Ishikawa (cell line): ENCODE results near the gene CNN3.

Source experiments
- CEBPB ChIP-seq: IDR thresholded peaks from 2 replicates; pipeline ENCODE4 v1.6.1; 2012
- EP300 ChIP-seq: IDR thresholded peaks from 2 replicates; pipeline ENCODE4 v1.6.1; 2012; ENCODE audit warnings: borderline replicate concordance
- NFIC ChIP-seq: IDR thresholded peaks from 2 replicates; pipeline ENCODE4 v1.6.1; 2012
- RAD21 ChIP-seq: IDR thresholded peaks from 2 replicates; pipeline ENCODE4 v1.6.1; 2012; ENCODE audit warnings: low read depth
- TAF1 ChIP-seq: IDR thresholded peaks from 2 replicates; pipeline ENCODE4 v1.6.1; 2012; ENCODE audit warnings: low read depth, mild to moderate bottlenecking
- TCF12 ChIP-seq: IDR thresholded peaks from 2 replicates; pipeline ENCODE4 v1.6.1; 2012; ENCODE audit warnings: low read depth
- YY1 ChIP-seq: IDR thresholded peaks from 2 replicates; pipeline ENCODE4 v1.6.1; 2012; ENCODE audit warnings: low read depth
- TF ChIP-seq, protein P1 (sequence below): IDR thresholded peaks from 2 replicates; pipeline ENCODE4 v1.6.1; 2012; ENCODE audit warnings: low read depth, mild to moderate bottlenecking
- TF ChIP-seq, protein P2 (sequence below): IDR thresholded peaks from 2 replicates; pipeline ENCODE4 v1.6.1; 2012
- TF ChIP-seq, protein P3 (sequence below): IDR thresholded peaks from 2 replicates; pipeline ENCODE4 v1.6.1; 2012

- TF ChIP-seq RAD21 (no peak), NFIC (no peak), TCF12 (no peak), YY1 (no peak), TAF1 (no peak), EP300 (no peak), CEBPB (no peak)
- TF ChIP-seq, protein P1, sequence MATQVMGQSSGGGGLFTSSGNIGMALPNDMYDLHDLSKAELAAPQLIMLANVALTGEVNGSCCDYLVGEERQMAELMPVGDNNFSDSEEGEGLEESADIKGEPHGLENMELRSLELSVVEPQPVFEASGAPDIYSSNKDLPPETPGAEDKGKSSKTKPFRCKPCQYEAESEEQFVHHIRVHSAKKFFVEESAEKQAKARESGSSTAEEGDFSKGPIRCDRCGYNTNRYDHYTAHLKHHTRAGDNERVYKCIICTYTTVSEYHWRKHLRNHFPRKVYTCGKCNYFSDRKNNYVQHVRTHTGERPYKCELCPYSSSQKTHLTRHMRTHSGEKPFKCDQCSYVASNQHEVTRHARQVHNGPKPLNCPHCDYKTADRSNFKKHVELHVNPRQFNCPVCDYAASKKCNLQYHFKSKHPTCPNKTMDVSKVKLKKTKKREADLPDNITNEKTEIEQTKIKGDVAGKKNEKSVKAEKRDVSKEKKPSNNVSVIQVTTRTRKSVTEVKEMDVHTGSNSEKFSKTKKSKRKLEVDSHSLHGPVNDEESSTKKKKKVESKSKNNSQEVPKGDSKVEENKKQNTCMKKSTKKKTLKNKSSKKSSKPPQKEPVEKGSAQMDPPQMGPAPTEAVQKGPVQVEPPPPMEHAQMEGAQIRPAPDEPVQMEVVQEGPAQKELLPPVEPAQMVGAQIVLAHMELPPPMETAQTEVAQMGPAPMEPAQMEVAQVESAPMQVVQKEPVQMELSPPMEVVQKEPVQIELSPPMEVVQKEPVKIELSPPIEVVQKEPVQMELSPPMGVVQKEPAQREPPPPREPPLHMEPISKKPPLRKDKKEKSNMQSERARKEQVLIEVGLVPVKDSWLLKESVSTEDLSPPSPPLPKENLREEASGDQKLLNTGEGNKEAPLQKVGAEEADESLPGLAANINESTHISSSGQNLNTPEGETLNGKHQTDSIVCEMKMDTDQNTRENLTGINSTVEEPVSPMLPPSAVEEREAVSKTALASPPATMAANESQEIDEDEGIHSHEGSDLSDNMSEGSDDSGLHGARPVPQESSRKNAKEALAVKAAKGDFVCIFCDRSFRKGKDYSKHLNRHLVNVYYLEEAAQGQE, result no peak
- TF ChIP-seq, protein P2, sequence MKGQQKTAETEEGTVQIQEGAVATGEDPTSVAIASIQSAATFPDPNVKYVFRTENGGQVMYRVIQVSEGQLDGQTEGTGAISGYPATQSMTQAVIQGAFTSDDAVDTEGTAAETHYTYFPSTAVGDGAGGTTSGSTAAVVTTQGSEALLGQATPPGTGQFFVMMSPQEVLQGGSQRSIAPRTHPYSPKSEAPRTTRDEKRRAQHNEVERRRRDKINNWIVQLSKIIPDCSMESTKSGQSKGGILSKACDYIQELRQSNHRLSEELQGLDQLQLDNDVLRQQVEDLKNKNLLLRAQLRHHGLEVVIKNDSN, result no peak
- TF ChIP-seq, protein P3, sequence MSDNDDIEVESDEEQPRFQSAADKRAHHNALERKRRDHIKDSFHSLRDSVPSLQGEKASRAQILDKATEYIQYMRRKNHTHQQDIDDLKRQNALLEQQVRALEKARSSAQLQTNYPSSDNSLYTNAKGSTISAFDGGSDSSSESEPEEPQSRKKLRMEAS, result no peak
These were observed 42.8 kb downstream of the CNN3 start for GRCh38 chr1:94884106-94884505.
